B cell (primary cell): ENCODE measurements around the gene CAMK2N1.

Experiments
- CTCF ChIP-seq: fragments of 200-600 bp; IDR thresholded peaks from one replicate; pipeline ENCODE4 v1.8.0; 2022; ENCODE audit warnings: antibody characterized with exemption, mild to moderate bottlenecking
- EZH2 ChIP-seq: IDR thresholded peaks from 2 replicates; pipeline ENCODE4 v1.6.1; 2012; ENCODE audit warnings: borderline replicate concordance, low read depth, mild to moderate bottlenecking, moderate library complexity, low read length; ENCODE audit not compliant: insufficient read depth, poor library complexity, severe bottlenecking

GRCh38 chr1:20507248-20507563, 21.2 kb upstream of the CAMK2N1 start:
- TF ChIP-seq CTCF (no peak), EZH2 (no peak)
